GM23248 (cell line): ENCODE measurements around the gene CSTB. TPM values are rescaled to one million over a fixed set of nuclear protein-coding genes. Genes with fewer than 3 reads are reported as not detected.

Source experiments
- DNase-seq: peaks from one replicate; pipeline ENCODE4 v3.0.0-alpha.2; 2015
- H2AFZ ChIP-seq: fragments of 200-600 bp; sonication (generic); 2 replicates; pipeline ENCODE4 v1.6.1; 2016; ENCODE audit warnings: antibody characterized with exemption
- H3F3A ChIP-seq: fragments of 200-600 bp; sonication (generic); 2 replicates; pipeline ENCODE4 v1.6.1; 2016; ENCODE audit warnings: mild to moderate bottlenecking, antibody characterized with exemption, mixed run types; ENCODE audit not compliant: insufficient read depth
- H3K27ac ChIP-seq: fragments of 200-600 bp; sonication (generic); 2 replicates; pipeline ENCODE4 v1.5.1; 2016; ENCODE audit warnings: mild to moderate bottlenecking
- H3K27me3 ChIP-seq: fragments of 200-600 bp; sonication (generic); replicated peaks from 2 replicates; pipeline ENCODE4 v1.6.1; 2016; ENCODE audit warnings: mild to moderate bottlenecking; ENCODE audit not compliant: insufficient read depth
- H3K36me3 ChIP-seq: fragments of 200-600 bp; sonication (generic); 2 replicates; pipeline ENCODE4 v1.6.1; 2016; ENCODE audit warnings: low read depth, mild to moderate bottlenecking
- H3K4me1 ChIP-seq: fragments of 200-600 bp; sonication (generic); 2 replicates; pipeline ENCODE4 v1.6.1; 2016; ENCODE audit warnings: mild to moderate bottlenecking; ENCODE audit not compliant: insufficient read depth
- H3K4me2 ChIP-seq: fragments of 200-600 bp; sonication (generic); one replicate; pipeline ENCODE4 v1.6.1; 2016; ENCODE audit warnings: mild to moderate bottlenecking; ENCODE audit not compliant: unreplicated experiment
- H3K4me3 ChIP-seq: fragments of 200-600 bp; sonication (generic); 2 replicates; pipeline ENCODE4 v1.5.1; 2016; ENCODE audit warnings: mild to moderate bottlenecking
- H3K79me2 ChIP-seq: fragments of 200-600 bp; sonication (generic); 2 replicates; pipeline ENCODE4 v1.6.1; 2016; ENCODE audit warnings: mild to moderate bottlenecking; ENCODE audit not compliant: insufficient read depth
- H3K9ac ChIP-seq: fragments of 200-600 bp; sonication (generic); 2 replicates; pipeline ENCODE4 v1.6.1; 2016; ENCODE audit warnings: mild to moderate bottlenecking
- H3K9me2 ChIP-seq: fragments of 200-600 bp; sonication (generic); 2 replicates; pipeline ENCODE4 v1.6.1; 2016; ENCODE audit warnings: mixed run types, mild to moderate bottlenecking, moderate library complexity; ENCODE audit not compliant: insufficient read depth
- H3K9me3 ChIP-seq: fragments of 200-600 bp; sonication (generic); one replicate; pipeline ENCODE4 v1.6.1; 2017; ENCODE audit warnings: low read depth
- H4K20me1 ChIP-seq: fragments of 200-600 bp; sonication (generic); 2 replicates; pipeline ENCODE4 v1.6.0; 2016; ENCODE audit not compliant: insufficient read depth
- EZH2 ChIP-seq: fragments of 200-600 bp; sonication (generic); IDR thresholded peaks from 2 replicates; pipeline ENCODE4 v1.6.1; 2018; ENCODE audit warnings: antibody characterized with exemption, mild to moderate bottlenecking; ENCODE audit not compliant: insufficient read depth, poor library complexity, severe bottlenecking
- EZH2phosphoT487 ChIP-seq: fragments of 200-600 bp; sonication (generic); IDR thresholded peaks from 2 replicates; pipeline ENCODE4 v1.6.1; 2018; ENCODE audit warnings: antibody characterized with exemption, moderate library complexity, mild to moderate bottlenecking, low read depth; ENCODE audit not compliant: insufficient read depth
- WGBS, 2 experiments: methylation state at CpG; one replicate each; pipeline ENCODE4 v1.1.6; 2015 to 2017; ENCODE audit warnings: low lambda C conversion rate in 2 of 2, low coverage in 1 of 2; ENCODE audit errors: missing lambda C conversion rate in 2 of 2; 5-methylcytosine and 5-hydroxymethylcytosine counted together
- in situ Hi-C: fragments of 300-500 bp; cut with MboI; formaldehyde crosslinking; loops from 2 replicates; pipeline ENCODE4 v1.15.0; 2020
- polyA plus RNA-seq: library from polyadenylated mRNA; unstranded; fragments of >200 nt; fragmentation: Nextera tagmentation; extraction: Ambion mirVana; gene quantifications from 2 replicates; pipeline ENCODE4 v1.2.1, GENCODE V29; 2016
- total RNA-seq: library from RNA; depleted of rRNA; stranded (reverse); fragments of >200 nt; shearing (Covaris generic); gene quantifications from 2 replicates; pipeline ENCODE4 v1.2.3, GENCODE V29; 2014

The CSTB gene
- total and polyA plus RNA-seq, 2 experiments from 2014 or later, result 6.7 to 95.0 TPM

GRCh38 chr21:43783098-43783700, 7.1 kb upstream of the CSTB start:
- no peak overlapping the region for H3K4me3 ChIP-seq
- no peak overlapping the region for H3K4me2 ChIP-seq
- no peak for DNase-seq
- in situ Hi-C loops, result no loop called here
- H3K27me3 ChIP-seq, result no peaks in the 10 kb centered on the region
- no peaks in the 10 kb centered on the region for H3K9me3 ChIP-seq
- no peaks in the 10 kb centered on the region for H3K4me1 ChIP-seq
- H3K27ac ChIP-seq, result no peak overlapping the region
- H3F3A ChIP-seq, result no peaks in the 10 kb centered on the region
- no peaks in the 10 kb centered on the region for H4K20me1 ChIP-seq
- no peak overlapping the region for H2AFZ ChIP-seq
- no peaks in the 10 kb centered on the region for H3K36me3 ChIP-seq
- no peak overlapping the region for H3K9ac ChIP-seq
- H3K9me2 ChIP-seq, result no peaks in the 10 kb centered on the region
- no peaks in the 10 kb centered on the region for H3K79me2 ChIP-seq
- no peak for TF ChIP-seq EZH2phosphoT487
- no peak for TF ChIP-seq EZH2
- 83 to 86% methylated on average over 17 of the region's 17 CpGs for WGBS, 2 experiments

GRCh38 chr21:43782431-43783097, 6.5 kb upstream of the CSTB start:
- no peak for DNase-seq
- 44 to 60% methylated on average over 5 of the region's 5 CpGs for WGBS, 2 experiments
- H3K36me3 ChIP-seq, result no peaks in the 10 kb centered on the region
- in situ Hi-C loops, result no loop called here
- no peak overlapping the region for H3K4me2 ChIP-seq
- H3K9ac ChIP-seq, result no peak overlapping the region
- no peak overlapping the region for H2AFZ ChIP-seq
- H4K20me1 ChIP-seq, result no peaks in the 10 kb centered on the region
- no peak overlapping the region for H3K27ac ChIP-seq
- H3K27me3 ChIP-seq, result no peaks in the 10 kb centered on the region
- no peak overlapping the region for H3K4me3 ChIP-seq
- no peaks in the 10 kb centered on the region for H3K9me3 ChIP-seq
- H3K4me1 ChIP-seq, result no peaks in the 10 kb centered on the region
- no peaks in the 10 kb centered on the region for H3K79me2 ChIP-seq
- no peaks in the 10 kb centered on the region for H3K9me2 ChIP-seq
- no peaks in the 10 kb centered on the region for H3F3A ChIP-seq
- TF ChIP-seq EZH2phosphoT487 (no peak), EZH2 (no peak)

- Histone ChIP-seq H3K4me2 (no peak overlapping the region), H3K4me3 (no peak overlapping the region), H3K27me3 (no peaks in the 10 kb centered on the region), H3K9me2 (no peaks in the 10 kb centered on the region), H3K79me2 (no peaks in the 10 kb centered on the region), H4K20me1 (no peaks in the 10 kb centered on the region), H2AFZ (no peak overlapping the region), H3F3A (no peaks in the 10 kb centered on the region), H3K27ac (no peak overlapping the region), H3K9ac (no peak overlapping the region), H3K36me3 (no peaks in the 10 kb centered on the region), H3K4me1 (no peaks in the 10 kb centered on the region), H3K9me3 (no peaks in the 10 kb centered on the region)
- WGBS, 2 experiments, result 59 to 65% methylated on average over 6 of the region's 6 CpGs
- no peak for DNase-seq
- TF ChIP-seq EZH2phosphoT487 (no peak), EZH2 (no peak)
- in situ Hi-C loops, result no loop called here
Observed at GRCh38 chr21:43781846-43782245, 5.7 kb upstream of the CSTB start.

- no peaks in the 10 kb centered on the region for H3K36me3 ChIP-seq
- H3K79me2 ChIP-seq, result peaks cover 10% of the 10 kb centered on the region
- no peaks in the 10 kb centered on the region for H3K9me3 ChIP-seq
- H4K20me1 ChIP-seq, result no peaks in the 10 kb centered on the region
- H3K4me1 ChIP-seq, result no peaks in the 10 kb centered on the region
- 88% methylated on average over 5 of the region's 5 CpGs for WGBS, 2 experiments
- no peak for DNase-seq
- H3K9ac ChIP-seq, result no peak overlapping the region
- in situ Hi-C loops, result no loop called here
- TF ChIP-seq EZH2 (no peak), EZH2phosphoT487 (no peak)
- no peaks in the 10 kb centered on the region for H3K27me3 ChIP-seq
- H3K4me2 ChIP-seq, result no peak overlapping the region
- no peak overlapping the region for H3K27ac ChIP-seq
- no peaks in the 10 kb centered on the region for H3K9me2 ChIP-seq
- no peak overlapping the region for H3K4me3 ChIP-seq
- H2AFZ ChIP-seq, result no peak overlapping the region
- no peaks in the 10 kb centered on the region for H3F3A ChIP-seq
Observed at GRCh38 chr21:43779660-43780059, 3.6 kb upstream of the CSTB start.
